Right lobe of liver (tissue), 6 donors: ENCODE data around the gene AGTRAP. TPM values are rescaled to one million over a fixed set of nuclear protein-coding genes. Genes with fewer than 3 reads are reported as not detected.

ENCODE experiments used
- ATAC-seq, 4 donors: fragments of 200-7000 bp; cut with Tn5 transposase; one replicate each; pipeline ENCODE4 v1.9.1; 2020; ENCODE audit warnings: mild to moderate bottlenecking in 4 of 4, moderate library complexity in 4 of 4
- DNase-seq, 3 donors: peaks; one replicate each; pipeline ENCODE4 v3.0.0-alpha.2; 2020
- H3K27ac ChIP-seq, 3 donors: fragments of 200-600 bp; one replicate each; pipeline ENCODE4 v1.8.0; 2022
- H3K27me3 ChIP-seq, 2 donors: fragments of 200-600 bp; one replicate each; pipeline ENCODE4 v1.8.0; 2022
- H3K36me3 ChIP-seq, 4 donors: fragments of 200-600 bp; sonication (generic) in 1 of 4; one replicate each; pipeline versions ENCODE4 v1.5.1 to v1.8.0; 2017 to 2022; ENCODE audit warnings: control low read depth in 1 of 4
- H3K4me1 ChIP-seq, 4 donors: fragments of 200-600 bp; sonication (generic) in 1 of 4; one replicate each; pipeline versions ENCODE4 v1.5.1 to v1.8.0; 2017 to 2022; ENCODE audit warnings: control low read depth in 1 of 4
- H3K4me3 ChIP-seq, 3 donors: fragments of 200-600 bp; one replicate each; pipeline ENCODE4 v1.8.0; 2022
- H3K9me3 ChIP-seq, 4 donors: fragments of 200-600 bp; sonication (generic) in 1 of 4; one replicate each; pipeline versions ENCODE4 v1.5.1 to v1.8.0; 2017 to 2022; ENCODE audit warnings: control low read depth in 1 of 4
- POLR2A ChIP-seq: fragments of 450-650 bp; IDR thresholded peaks from one replicate; pipeline ENCODE4 v1.6.1; 2017; ENCODE audit warnings: antibody characterized with exemption, mild to moderate bottlenecking
- WGBS: methylation state at CpG from one replicate; pipeline ENCODE4 v1.1.6; 2018; ENCODE audit warnings: low coverage, low lambda C conversion rate; ENCODE audit not compliant: insufficient coverage; ENCODE audit errors: missing lambda C conversion rate; 5-methylcytosine and 5-hydroxymethylcytosine counted together
- intact Hi-C, 2 donors: fragments of 100-400 bp; cut with DNase I; formaldehyde crosslinking; loops; one replicate each; pipeline versions ENCODE4 v1.11.2 to v1.14.1; 2022
- total RNA-seq, 6 experiments: library from RNA; depleted of rRNA in 2 of 6; stranded (reverse); fragments of >200 nt in 2 of 6; fragmentation: NEBNext Ultra II Directional in 3 of 6; extraction: Animal tissue kit (Norgen Biotek cat#: 25700) in 3 of 6; gene quantifications; one replicate each; pipeline versions ENCODE4 v1.1.0 to v1.2.4, GENCODE V29; 2016 to 2023
- TF ChIP-seq, protein P1 (sequence below), 4 donors: fragments of 200-600 bp in 3 of 4; fragments of 450-650 bp in 1 of 4; IDR thresholded peaks; one replicate each; pipeline versions ENCODE4 v1.5.1 to v1.8.0; 2016 to 2022; ENCODE audit warnings: antibody characterized with exemption in 4 of 4, mild to moderate bottlenecking in 2 of 4
- donor health status: DM: no; HTN: yes; CAD: no.
- donor health status: DM: no; HTN: no; CAD: no.
- donor health status: DM: no; HTN: no; CAD: no.
- donor health status: DM: no; HTN: yes; CAD: no.
- donor health status: DM: no; HTN: yes; CAD: no.

AGTRAP gene
- total RNA-seq, 6 experiments from 2014 or later, result 6.4 to 20.5 (median 11.4) TPM

DNA sequence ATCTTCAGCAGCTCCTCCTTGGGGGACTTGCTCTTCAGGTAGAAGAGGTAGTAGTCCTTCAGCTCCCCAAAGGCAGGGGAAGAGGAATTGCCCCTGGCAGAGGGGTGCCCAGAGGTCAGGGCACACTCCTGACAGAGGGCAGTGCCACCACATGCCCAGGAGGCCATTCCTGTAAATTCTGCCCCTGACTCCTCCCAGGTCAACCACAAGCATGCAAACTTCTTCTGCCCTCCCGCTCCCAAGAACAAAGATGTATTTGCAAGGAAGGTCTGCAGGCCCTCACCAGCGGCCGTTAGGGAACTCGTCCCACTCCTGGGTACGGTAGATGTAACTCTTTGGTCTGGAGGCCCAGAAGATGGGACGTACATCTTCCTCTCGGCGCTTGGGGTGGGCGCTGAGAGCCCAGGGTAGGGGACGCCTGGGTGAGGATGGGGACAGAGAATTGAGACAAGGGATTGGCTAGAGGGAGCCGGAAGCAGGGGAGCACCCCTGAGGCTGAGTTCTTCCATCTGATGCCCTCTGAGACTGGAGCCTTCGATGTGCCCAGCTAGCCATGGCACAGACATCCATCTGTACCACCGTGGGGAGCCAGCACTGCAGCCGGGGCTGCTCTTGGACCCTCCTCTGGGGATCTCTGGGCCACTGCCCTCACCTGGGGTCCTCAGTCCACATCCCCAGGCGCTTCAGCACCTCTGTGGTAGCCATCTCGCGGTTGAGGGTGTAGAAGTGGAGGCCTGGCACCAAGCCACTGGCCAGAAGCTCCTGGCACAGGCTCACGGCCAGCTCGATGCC is 58.7 kb downstream of the AGTRAP start:
- no peak overlapping the region for H3K4me3 ChIP-seq
- no peaks in the 10 kb centered on the region for H3K9me3 ChIP-seq
- no peak overlapping the region for H3K27ac ChIP-seq
- peaks cover 0 to 31% (median 11%) of the 10 kb centered on the region in 4 donors for H3K4me1 ChIP-seq
- ATAC-seq, result no peak
- TF ChIP-seq POLR2A, result no peak
- TF ChIP-seq, protein P1, sequence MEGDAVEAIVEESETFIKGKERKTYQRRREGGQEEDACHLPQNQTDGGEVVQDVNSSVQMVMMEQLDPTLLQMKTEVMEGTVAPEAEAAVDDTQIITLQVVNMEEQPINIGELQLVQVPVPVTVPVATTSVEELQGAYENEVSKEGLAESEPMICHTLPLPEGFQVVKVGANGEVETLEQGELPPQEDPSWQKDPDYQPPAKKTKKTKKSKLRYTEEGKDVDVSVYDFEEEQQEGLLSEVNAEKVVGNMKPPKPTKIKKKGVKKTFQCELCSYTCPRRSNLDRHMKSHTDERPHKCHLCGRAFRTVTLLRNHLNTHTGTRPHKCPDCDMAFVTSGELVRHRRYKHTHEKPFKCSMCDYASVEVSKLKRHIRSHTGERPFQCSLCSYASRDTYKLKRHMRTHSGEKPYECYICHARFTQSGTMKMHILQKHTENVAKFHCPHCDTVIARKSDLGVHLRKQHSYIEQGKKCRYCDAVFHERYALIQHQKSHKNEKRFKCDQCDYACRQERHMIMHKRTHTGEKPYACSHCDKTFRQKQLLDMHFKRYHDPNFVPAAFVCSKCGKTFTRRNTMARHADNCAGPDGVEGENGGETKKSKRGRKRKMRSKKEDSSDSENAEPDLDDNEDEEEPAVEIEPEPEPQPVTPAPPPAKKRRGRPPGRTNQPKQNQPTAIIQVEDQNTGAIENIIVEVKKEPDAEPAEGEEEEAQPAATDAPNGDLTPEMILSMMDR (IDR thresholded peaks at IDR 0.05), result no peak
- no peaks in the 10 kb centered on the region for H3K27me3 ChIP-seq
- peaks cover 0 to 46% (median 21%) of the 10 kb centered on the region in 4 donors for H3K36me3 ChIP-seq
- intact Hi-C loops, result no loop called here
- whole genome bisulfite sequencing, result 70% methylated on average over 4 of the region's 19 CpGs
- no peak for DNase-seq

DNA sequence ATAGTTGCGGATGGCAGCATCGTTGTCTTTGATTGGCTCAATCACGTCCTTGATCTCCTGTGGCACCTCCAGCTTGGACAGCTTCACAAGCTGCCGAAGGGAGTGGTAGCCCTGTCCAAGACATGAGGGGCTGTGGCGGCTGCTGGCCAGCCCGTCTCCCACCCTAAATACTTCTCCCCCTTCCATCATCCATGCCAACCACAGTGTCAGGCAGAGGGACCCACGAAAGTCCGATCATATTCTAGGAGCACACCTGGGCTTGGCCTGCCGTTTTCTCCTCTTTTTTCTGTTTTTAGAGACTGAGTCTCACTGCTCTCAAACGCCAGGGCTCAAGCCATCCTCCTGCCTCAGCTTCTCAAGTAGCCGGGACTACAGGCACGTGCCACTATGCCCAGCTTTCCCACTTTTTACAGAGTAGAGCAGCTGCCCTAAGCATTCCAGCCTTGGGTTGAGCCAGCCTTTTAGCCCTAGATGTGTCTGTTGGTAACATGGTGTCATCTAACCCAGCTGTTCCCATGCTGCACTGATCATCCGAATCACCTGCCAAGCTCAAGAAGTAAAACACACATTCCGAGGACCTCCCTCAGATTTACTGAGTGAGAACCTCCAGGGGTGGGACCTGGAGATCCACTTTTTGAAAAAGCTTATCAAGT is 59.4 kb downstream of the AGTRAP start:
- H3K36me3 ChIP-seq, result peaks cover 0 to 53% (median 21%) of the 10 kb centered on the region in 4 donors

DNA sequence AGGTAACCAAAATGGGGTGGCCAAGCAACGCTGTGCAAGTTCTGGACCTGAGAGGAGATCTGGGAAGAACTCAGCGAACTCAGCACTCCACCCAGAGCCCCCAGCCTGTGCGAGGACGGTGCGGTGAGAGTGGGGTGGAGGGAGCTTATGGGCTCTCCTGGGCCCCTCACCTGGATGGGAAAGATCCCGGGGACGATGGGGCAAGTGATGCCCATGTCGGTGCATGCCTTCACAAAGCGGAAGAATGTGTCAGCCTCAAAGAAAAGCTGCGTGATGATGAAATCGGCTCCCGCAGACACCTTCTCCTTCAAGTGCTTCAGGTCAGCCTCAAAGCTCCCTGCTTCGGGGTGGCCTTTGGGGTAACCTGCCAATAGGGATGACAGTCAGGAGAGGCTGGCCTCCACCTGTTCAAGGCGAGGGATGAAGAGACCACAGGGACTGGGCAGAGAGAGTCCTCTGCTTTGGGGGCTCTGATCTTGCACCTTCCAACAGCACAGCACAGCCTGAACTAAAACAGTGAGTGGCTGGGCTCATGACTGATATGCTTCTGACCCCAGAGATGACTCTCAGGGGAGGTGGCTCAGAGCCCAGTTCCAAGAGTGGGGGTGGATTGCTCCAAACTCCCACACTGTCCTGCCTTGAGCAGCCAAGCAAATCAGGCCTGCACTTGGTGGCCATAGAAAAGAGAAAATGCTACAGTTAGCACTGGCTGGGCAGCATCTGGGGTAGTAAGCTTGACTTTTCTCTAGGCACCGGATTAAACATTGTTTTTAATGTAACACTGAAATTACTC is 60.3 kb downstream of the AGTRAP start:
- Histone ChIP-seq H3K4me1 (peaks cover 0 to 25% (median 5%) of the 10 kb centered on the region in 4 donors), H3K27me3 (no peaks in the 10 kb centered on the region), H3K36me3 (peaks cover 0 to 61% (median 24%) of the 10 kb centered on the region in 4 donors), H3K27ac (peak overlapping the region in 2 of 3 donors; percentile 26 to 30), H3K9me3 (no peaks in the 10 kb centered on the region), H3K4me3 (no peak overlapping the region)
- ATAC-seq (peak in 2 of 4 donors; percentile 7 to 22), DNase-seq (peak in 1 of 3 donors; percentile 11)
- 86% methylated on average over 1 of the region's 15 CpGs for WGBS
- TF ChIP-seq POLR2A, result no peak
- TF ChIP-seq, protein P1 (IDR thresholded peaks at IDR 0.05), result no peak
- intact Hi-C loops, result no loop called here

More for the DNA sequence above, 59.4 kb downstream of the AGTRAP start:
- Histone ChIP-seq H3K4me1 (peaks cover 0 to 31% (median 8%) of the 10 kb centered on the region in 4 donors), H3K4me3 (no peak overlapping the region), H3K27ac (no peak overlapping the region), H3K27me3 (no peaks in the 10 kb centered on the region), H3K9me3 (no peaks in the 10 kb centered on the region)
- 84% methylated on average over 8 of the region's 14 CpGs for WGBS
- DNase-seq, result no peak
- intact Hi-C loops, result no loop called here
- no peak for TF ChIP-seq POLR2A
- TF ChIP-seq, protein P1 (IDR thresholded peaks at IDR 0.05), result no peak
- no peak for ATAC-seq

DNA sequence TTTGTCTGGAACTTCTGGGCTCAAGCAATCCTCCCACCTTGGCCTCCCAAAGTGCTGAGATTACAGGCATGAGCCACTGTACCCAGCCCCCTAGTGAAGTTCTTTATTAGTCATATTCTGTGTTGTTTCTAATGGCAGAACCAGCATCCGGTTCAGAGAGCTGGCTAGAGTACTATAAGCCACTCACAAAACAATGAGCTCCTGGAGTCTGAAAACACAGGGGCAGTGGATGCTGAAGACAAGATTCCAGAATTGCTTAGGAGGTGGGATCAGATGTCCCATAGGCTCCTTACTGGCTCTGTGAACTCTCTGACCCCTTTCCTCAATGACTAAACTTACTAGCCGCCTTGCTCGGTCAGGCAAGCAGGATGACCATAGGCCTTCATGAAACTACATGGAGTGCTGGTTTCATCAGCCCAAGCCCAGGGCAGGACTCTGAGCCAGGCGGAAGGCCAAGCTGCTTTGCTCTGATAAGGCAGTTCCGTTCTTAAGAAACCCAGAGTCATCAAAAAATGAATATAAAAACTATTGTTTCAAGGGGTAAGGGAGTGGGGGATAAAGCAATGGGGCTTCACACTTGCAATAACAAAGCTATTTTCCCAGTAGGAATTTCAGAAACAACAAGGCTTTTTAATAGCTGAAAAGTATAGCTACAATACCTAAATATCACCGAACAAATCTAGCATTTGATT is 61.7 kb downstream of the AGTRAP start:
- no peaks in the 10 kb centered on the region for H3K9me3 ChIP-seq
- ATAC-seq, result peak; percentile 52 to 73 (median 61)
- H3K27me3 ChIP-seq, result no peaks in the 10 kb centered on the region
- intact Hi-C loops, result no loop called here
- peaks cover 0 to 12% (median 3%) of the 10 kb centered on the region in 4 donors for H3K4me1 ChIP-seq
- TF ChIP-seq, protein P1 (IDR thresholded peaks at IDR 0.05), result no peak
- TF ChIP-seq POLR2A, result no peak
- H3K4me3 ChIP-seq, result no peak overlapping the region
- peak in 1 of 3 donors; percentile 70 for DNase-seq
- H3K36me3 ChIP-seq, result peaks cover 0 to 61% (median 21%) of the 10 kb centered on the region in 4 donors
- peak overlapping the region; percentile 30 to 36 (median 31) for H3K27ac ChIP-seq
- 51% methylated on average over 6 of the region's 6 CpGs for WGBS
